Measurements from ENCODE around the gene NMT2. TPM values are rescaled to one million over a fixed set of nuclear protein-coding genes. Genes with fewer than 3 reads are reported as not detected.

The NMT2 gene
- total and polyA plus RNA-seq, 2 experiments from 2014 or later = 11.7 to 16.8 TPM

DNA sequence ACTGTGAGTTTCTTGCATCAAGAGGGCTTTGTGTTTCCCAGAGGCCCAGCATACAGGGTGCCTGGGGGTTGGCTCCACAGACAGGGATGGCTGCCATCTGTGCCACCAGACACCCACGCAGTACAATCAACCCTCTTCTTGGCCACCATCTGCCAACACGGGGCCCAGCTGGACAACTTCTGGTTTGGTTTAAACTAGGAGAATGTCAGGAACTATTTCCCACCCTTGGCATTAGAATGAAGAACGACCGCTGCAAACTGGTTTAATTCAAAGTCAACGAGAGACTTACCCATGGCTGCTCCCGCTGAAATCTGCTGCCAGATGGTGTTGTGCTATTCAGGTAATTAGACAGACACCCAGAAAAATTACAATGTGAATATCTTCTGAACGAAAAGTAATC, 27.8 kb downstream of the NMT2 start:
- Histone ChIP-seq H2AFZ (no peak overlapping the region), H3K27me3 (ENCODE audit: insufficient read depth) (no peaks in the 10 kb centered on the region), H3K79me2 (replicated peaks; ENCODE audit: insufficient read depth) (peaks cover 8% of the 10 kb centered on the region), H4K20me1 (replicated peaks; ENCODE audit: insufficient read depth) (peaks cover 4% of the 10 kb centered on the region), H3K27ac (ENCODE audit: low read depth) (no peak overlapping the region), H3K4me2 (no peak overlapping the region), H3K36me3 (ENCODE audit: insufficient read depth) (no peaks in the 10 kb centered on the region), H3K4me1 (ENCODE audit: insufficient read depth) (no peaks in the 10 kb centered on the region), H3K4me3 (no peak overlapping the region), H3K9me2 (ENCODE audit: insufficient read depth) (no peaks in the 10 kb centered on the region), H3F3A (replicated peaks; ENCODE audit: low read depth) (no peaks in the 10 kb centered on the region)
- ATAC-seq (no peak), DNase-seq (ENCODE audit: low spot score) (no peak)
- Mint-ChIP-seq H3K27ac (no peak overlapping the region), H3K9me3 (no peaks in the 10 kb centered on the region), H3K4me1 (peaks cover 12% of the 10 kb centered on the region), H3K4me3 (no peak overlapping the region), H3K27me3 (ENCODE audit: insufficient read depth, low read depth, poor library complexity) (peaks cover 3% of the 10 kb centered on the region), H3K36me3 (ENCODE audit: low read depth) (no peaks in the 10 kb centered on the region; the same call in 2 of the 3 replicates)
- no peak for TF ChIP-seq ZNF331 (CRISPR knock-in tag; IDR thresholded peaks at IDR 0.05; ENCODE audit: low read depth)
- no peak for TF ChIP-seq JUNB (IDR thresholded peaks at IDR 0.05; ENCODE audit: unreplicated experiment)
- no peak for TF ChIP-seq NANOG (IDR thresholded peaks at IDR 0.05; ENCODE audit: borderline replicate concordance)
- TF ChIP-seq STAT1 (IDR thresholded peaks at IDR 0.05; ENCODE audit: unreplicated experiment) = no peak
- TF ChIP-seq POLR2AphosphoS5 (IDR thresholded peaks at IDR 0.05; ENCODE audit: low read depth) = no peak
- TF ChIP-seq CREB1 (CRISPR knock-in tag; IDR thresholded peaks at IDR 0.05; ENCODE audit: low read depth) = no peak
- TF ChIP-seq, protein P1, sequence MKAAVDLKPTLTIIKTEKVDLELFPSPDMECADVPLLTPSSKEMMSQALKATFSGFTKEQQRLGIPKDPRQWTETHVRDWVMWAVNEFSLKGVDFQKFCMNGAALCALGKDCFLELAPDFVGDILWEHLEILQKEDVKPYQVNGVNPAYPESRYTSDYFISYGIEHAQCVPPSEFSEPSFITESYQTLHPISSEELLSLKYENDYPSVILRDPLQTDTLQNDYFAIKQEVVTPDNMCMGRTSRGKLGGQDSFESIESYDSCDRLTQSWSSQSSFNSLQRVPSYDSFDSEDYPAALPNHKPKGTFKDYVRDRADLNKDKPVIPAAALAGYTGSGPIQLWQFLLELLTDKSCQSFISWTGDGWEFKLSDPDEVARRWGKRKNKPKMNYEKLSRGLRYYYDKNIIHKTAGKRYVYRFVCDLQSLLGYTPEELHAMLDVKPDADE (IDR thresholded peaks at IDR 0.05) = no peak
- TF ChIP-seq EZH2phosphoT487 (IDR thresholded peaks at IDR 0.05; ENCODE audit: unreplicated experiment) = no peak
- TF ChIP-seq, protein P2, sequence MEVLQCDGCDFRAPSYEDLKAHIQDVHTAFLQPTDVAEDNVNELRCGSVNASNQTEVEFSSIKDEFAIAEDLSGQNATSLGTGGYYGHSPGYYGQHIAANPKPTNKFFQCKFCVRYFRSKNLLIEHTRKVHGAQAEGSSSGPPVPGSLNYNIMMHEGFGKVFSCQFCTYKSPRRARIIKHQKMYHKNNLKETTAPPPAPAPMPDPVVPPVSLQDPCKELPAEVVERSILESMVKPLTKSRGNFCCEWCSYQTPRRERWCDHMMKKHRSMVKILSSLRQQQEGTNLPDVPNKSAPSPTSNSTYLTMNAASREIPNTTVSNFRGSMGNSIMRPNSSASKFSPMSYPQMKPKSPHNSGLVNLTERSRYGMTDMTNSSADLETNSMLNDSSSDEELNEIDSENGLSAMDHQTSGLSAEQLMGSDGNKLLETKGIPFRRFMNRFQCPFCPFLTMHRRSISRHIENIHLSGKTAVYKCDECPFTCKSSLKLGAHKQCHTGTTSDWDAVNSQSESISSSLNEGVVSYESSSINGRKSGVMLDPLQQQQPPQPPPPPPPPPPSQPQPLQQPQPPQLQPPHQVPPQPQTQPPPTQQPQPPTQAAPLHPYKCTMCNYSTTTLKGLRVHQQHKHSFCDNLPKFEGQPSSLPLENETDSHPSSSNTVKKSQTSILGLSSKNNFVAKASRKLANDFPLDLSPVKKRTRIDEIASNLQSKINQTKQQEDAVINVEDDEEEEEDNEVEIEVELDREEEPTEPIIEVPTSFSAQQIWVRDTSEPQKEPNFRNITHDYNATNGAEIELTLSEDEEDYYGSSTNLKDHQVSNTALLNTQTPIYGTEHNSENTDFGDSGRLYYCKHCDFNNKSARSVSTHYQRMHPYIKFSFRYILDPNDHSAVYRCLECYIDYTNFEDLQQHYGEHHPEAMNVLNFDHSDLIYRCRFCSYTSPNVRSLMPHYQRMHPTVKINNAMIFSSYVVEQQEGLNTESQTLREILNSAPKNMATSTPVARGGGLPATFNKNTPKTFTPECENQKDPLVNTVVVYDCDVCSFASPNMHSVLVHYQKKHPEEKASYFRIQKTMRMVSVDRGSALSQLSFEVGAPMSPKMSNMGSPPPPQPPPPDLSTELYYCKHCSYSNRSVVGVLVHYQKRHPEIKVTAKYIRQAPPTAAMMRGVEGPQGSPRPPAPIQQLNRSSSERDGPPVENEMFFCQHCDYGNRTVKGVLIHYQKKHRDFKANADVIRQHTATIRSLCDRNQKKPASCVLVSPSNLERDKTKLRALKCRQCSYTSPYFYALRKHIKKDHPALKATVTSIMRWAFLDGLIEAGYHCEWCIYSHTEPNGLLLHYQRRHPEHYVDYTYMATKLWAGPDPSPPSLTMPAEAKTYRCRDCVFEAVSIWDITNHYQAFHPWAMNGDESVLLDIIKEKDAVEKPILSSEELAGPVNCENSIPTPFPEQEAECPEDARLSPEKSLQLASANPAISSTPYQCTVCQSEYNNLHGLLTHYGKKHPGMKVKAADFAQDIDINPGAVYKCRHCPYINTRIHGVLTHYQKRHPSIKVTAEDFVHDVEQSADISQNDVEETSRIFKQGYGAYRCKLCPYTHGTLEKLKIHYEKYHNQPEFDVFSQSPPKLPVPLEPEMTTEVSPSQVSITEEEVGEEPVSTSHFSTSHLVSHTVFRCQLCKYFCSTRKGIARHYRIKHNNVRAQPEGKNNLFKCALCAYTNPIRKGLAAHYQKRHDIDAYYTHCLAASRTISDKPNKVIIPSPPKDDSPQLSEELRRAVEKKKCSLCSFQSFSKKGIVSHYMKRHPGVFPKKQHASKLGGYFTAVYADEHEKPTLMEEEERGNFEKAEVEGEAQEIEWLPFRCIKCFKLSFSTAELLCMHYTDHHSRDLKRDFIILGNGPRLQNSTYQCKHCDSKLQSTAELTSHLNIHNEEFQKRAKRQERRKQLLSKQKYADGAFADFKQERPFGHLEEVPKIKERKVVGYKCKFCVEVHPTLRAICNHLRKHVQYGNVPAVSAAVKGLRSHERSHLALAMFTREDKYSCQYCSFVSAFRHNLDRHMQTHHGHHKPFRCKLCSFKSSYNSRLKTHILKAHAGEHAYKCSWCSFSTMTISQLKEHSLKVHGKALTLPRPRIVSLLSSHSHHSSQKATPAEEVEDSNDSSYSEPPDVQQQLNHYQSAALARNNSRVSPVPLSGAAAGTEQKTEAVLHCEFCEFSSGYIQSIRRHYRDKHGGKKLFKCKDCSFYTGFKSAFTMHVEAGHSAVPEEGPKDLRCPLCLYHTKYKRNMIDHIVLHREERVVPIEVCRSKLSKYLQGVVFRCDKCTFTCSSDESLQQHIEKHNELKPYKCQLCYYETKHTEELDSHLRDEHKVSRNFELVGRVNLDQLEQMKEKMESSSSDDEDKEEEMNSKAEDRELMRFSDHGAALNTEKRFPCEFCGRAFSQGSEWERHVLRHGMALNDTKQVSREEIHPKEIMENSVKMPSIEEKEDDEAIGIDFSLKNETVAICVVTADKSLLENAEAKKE (CRISPR knock-in tag; IDR thresholded peaks at IDR 0.05) = no peak
- TF ChIP-seq ZNF114 (CRISPR knock-in tag; IDR thresholded peaks at IDR 0.05) = no peak
- TF ChIP-seq, protein P3, sequence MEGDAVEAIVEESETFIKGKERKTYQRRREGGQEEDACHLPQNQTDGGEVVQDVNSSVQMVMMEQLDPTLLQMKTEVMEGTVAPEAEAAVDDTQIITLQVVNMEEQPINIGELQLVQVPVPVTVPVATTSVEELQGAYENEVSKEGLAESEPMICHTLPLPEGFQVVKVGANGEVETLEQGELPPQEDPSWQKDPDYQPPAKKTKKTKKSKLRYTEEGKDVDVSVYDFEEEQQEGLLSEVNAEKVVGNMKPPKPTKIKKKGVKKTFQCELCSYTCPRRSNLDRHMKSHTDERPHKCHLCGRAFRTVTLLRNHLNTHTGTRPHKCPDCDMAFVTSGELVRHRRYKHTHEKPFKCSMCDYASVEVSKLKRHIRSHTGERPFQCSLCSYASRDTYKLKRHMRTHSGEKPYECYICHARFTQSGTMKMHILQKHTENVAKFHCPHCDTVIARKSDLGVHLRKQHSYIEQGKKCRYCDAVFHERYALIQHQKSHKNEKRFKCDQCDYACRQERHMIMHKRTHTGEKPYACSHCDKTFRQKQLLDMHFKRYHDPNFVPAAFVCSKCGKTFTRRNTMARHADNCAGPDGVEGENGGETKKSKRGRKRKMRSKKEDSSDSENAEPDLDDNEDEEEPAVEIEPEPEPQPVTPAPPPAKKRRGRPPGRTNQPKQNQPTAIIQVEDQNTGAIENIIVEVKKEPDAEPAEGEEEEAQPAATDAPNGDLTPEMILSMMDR (conservative IDR thresholded peaks at IDR 0.05; ENCODE audit: low read depth in 2 of 2) = no peak
- no peak for TF ChIP-seq EZH2 (IDR thresholded peaks at IDR 0.05; ENCODE audit: low read depth, unreplicated experiment)
- TF ChIP-seq, protein P4, sequence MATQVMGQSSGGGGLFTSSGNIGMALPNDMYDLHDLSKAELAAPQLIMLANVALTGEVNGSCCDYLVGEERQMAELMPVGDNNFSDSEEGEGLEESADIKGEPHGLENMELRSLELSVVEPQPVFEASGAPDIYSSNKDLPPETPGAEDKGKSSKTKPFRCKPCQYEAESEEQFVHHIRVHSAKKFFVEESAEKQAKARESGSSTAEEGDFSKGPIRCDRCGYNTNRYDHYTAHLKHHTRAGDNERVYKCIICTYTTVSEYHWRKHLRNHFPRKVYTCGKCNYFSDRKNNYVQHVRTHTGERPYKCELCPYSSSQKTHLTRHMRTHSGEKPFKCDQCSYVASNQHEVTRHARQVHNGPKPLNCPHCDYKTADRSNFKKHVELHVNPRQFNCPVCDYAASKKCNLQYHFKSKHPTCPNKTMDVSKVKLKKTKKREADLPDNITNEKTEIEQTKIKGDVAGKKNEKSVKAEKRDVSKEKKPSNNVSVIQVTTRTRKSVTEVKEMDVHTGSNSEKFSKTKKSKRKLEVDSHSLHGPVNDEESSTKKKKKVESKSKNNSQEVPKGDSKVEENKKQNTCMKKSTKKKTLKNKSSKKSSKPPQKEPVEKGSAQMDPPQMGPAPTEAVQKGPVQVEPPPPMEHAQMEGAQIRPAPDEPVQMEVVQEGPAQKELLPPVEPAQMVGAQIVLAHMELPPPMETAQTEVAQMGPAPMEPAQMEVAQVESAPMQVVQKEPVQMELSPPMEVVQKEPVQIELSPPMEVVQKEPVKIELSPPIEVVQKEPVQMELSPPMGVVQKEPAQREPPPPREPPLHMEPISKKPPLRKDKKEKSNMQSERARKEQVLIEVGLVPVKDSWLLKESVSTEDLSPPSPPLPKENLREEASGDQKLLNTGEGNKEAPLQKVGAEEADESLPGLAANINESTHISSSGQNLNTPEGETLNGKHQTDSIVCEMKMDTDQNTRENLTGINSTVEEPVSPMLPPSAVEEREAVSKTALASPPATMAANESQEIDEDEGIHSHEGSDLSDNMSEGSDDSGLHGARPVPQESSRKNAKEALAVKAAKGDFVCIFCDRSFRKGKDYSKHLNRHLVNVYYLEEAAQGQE (IDR thresholded peaks at IDR 0.05; ENCODE audit: unreplicated experiment) = no peak
